ENCODE data around the gene CPSF7.
"Not testable (repeated sequence)": the region's sequence is repeated elsewhere in the genome, so short reads cannot be mapped to it uniquely, and the experiment has no call there.

Gene CPSF7

DNA sequence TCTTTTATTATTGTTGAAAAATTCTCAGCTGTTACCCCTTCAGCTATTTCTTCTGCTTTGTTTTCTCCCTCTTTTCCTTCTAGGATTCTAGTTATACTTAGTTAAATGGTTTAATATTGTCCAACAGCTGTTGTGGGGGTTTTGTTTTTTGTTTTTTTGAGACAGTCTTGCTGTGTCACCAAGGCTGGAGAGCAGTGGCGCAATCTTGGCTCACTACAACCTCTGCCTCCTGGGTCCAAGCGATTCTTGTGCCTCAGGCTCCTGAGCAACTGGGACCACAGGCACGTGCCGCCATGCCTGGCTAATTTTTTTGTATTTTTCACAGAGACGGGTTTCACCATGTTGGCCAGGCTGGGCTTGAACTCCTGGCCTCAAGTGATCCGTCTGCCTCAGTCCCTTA is 12.8 kb upstream of the CPSF7 start:
- DNase-seq (ENCODE audit: low read depth in 1 of 2, low spot score in 1 of 2) = no peak

DNA sequence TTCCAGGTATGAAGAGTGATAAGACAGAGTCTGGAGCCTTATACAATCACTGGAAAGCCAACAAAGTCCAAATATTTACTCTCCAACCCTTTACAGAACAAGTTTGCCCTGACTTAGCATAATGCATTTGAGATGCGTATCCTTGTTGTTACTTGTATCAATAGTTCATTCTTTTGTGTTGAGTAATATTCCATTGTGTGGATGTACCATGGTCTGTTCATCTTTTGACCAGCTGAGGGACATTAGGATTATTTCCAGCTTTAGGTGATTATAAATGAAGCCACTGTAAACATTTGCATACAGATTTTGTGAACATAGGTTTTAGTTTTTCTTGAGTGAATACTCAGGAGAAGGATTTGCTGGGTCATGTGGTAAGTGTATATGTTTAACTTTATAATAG is 9.8 kb upstream of the CPSF7 start:
- DNase-seq (ENCODE audit: low read depth in 1 of 2, low spot score in 1 of 2) = no peak

- DNase-seq (ENCODE audit: low read depth in 1 of 2, low spot score in 1 of 2) = no peak
Measured at GRCh38 chr11:61437496-61437895, 7.7 kb upstream of the CPSF7 start.

GRCh38 chr11:61430839-61431238 is 1.1 kb upstream of the CPSF7 start:
- DNase-seq (ENCODE audit: low read depth in 1 of 2, low spot score in 1 of 2) = not testable (repeated sequence)

DNA sequence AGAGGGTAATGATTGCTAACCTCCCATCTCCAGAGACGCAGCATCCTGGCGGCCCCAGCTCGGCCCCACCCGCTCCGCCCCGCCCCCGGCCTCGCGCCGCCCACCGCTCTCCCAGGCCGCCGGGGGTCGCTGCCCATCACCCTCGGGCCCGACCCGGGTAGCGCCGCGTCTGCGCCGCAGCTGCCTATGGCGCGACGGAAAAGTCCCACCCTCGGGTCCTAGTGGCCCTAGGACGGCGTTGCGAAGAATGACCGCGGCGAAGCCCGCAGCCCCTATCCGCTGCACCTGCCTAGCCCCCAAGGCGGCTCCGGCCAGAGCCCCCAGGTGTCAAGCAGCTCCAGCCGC is 457 bp downstream of the CPSF7 start:
- DNase-seq (ENCODE audit: low read depth in 1 of 2, low spot score in 1 of 2) = peak; percentile 39 to 49

DNA sequence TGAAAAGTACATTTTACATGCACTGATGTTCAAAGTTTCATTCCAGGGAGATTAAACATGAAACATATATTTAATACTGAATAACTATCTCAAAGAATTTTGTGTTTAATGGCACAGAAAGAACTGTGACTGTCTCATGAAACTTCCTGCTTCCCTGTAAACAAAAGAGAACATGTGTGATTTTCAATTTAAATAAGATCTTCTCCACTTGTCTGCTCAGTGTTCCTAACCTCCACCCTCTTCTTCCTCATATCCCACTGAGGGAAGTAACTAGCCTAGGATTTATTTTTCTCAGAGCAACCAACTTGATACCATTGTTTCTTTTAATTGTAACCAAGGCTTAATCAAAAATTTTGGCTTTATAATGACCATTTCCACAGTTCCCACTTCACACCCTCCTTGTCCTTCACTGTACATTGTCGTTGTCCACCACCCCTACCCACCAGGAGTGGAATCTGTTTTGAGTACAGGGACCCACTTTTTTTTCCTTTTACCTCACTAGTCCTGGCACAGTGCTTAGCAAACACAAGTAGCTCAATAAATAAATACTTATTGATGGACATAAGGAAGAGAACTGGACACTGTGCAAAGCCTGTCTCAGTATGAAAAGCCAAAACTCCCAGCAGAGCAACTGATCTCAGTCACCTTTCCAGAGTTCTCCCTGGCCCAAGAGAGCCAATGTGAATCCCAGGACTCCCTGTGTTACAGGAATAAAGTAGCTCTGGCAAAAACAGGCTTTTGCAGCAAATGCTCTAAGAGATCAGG is 4.2 kb downstream of the CPSF7 start:
- DNase-seq (ENCODE audit: low read depth in 1 of 2, low spot score in 1 of 2) = no peak

DNA sequence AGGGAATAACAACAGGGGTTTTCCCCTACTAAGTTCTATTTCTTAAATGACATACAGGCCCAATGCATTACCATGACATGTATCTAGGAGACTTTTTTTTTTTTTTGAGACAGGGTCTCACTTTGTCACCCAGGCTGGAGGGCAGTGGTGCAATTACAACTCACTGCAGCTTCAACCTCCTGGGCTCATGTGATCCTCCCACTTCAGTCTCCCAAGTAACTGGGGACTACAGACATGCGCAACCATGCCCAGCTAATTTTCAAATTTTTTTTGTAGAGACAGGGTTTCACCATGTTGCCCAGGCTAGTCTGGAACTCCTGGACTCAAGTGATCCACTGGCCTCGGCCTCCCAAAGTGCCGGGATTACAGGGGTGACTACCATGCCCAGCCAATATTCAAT is 7.5 kb downstream of the CPSF7 start:
- DNase-seq (ENCODE audit: low read depth in 1 of 2, low spot score in 1 of 2) = no peak

DNA sequence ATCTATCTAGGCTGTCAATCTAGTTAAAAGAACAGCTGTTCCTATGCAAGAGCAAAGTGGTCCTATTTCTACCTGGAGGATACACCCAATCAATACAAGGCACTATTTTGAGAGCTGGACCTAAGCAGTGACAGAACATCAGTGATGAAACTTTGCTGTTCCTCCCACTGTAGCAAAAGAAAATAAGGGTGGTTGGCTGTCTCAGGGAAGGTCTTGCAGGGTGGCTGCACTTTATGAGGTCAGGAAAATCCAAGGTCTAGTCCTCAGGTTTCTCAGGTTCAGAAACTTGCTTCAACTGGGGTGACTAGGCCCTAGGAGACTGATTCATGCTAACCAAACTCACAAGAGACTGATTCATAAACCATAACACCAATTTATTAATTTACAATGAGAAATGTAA is 11.6 kb downstream of the CPSF7 start:
- DNase-seq (ENCODE audit: low read depth in 1 of 2, low spot score in 1 of 2) = no peak

DNA sequence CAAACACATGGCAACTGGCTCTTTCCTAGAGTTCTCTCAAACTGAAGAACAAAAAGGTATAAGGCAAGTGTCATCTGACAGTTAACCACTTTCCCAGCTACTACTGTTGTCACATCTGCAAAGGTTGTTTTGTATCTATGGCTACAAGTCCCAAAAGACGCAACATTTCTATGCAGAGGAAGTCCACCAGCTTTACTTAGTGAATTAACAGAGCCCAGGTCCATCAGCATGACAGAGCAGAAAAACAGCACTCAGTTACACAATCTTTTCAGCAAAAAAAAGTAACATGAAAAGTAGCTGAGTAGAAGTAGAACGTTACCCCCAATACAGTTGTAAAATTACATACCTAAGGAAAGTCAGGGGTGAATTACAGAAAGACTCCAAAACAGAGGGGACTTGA is 12.1 kb downstream of the CPSF7 start:
- no peak for DNase-seq (ENCODE audit: low read depth in 1 of 2, low spot score in 1 of 2)

- DNase-seq (ENCODE audit: low read depth in 1 of 2, low spot score in 1 of 2) = no peak
Measured at GRCh38 chr11:61416941-61417340, 12.8 kb downstream of the CPSF7 start.

GRCh38 chr11:61415381-61415780 is 14.4 kb downstream of the CPSF7 start:
- DNase-seq (ENCODE audit: low read depth in 1 of 2, low spot score in 1 of 2) = no peak

GRCh38 chr11:61414547-61414946 is 15.2 kb downstream of the CPSF7 start:
- no peak for DNase-seq (ENCODE audit: low read depth in 1 of 2, low spot score in 1 of 2)

DNA sequence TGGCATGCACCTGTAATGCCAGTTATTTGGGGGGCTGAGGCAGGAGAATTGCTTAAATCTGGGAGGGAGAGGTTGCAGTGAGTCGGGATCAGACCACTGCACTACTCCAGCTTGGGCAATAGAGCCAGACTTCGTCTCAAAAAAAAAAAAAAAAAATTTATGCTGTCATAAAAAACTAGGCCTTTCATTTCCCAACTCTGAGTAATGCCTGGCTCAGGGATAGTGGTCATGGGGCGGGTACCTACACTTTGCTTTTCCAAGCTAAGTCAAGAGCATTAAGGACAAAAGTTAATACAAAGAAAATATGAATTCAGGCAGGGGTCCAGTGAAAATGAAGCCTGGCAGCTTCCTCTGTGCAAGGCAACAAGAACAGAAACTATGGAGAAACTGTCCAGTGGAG is 16.3 kb downstream of the CPSF7 start:
- DNase-seq (ENCODE audit: low read depth in 1 of 2, low spot score in 1 of 2) = no peak

DNA sequence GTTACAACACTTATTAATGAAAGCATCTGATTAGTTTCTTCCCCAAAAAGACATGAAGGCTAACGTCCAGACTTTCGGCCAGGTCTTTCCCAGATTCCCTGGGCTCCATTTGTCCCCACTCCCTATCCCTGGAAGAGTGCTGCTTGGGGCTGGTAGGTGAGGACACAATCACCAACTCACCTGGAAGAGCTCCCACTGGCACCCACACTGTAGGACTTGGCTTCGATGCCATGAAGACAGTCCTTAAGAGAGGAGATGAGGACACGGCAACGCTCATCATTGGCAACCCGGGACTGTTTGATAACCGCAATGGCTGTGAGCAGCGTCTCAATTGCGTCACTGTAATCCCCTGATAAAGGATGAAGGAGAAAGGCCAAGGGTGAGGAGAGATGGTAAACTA is 18.2 kb downstream of the CPSF7 start:
- DNase-seq (ENCODE audit: low read depth in 1 of 2, low spot score in 1 of 2) = no peak

- DNase-seq (ENCODE audit: low read depth in 1 of 2, low spot score in 1 of 2) = no peak
Measured at GRCh38 chr11:61406991-61407728, 22.6 kb downstream of the CPSF7 start.

DNA sequence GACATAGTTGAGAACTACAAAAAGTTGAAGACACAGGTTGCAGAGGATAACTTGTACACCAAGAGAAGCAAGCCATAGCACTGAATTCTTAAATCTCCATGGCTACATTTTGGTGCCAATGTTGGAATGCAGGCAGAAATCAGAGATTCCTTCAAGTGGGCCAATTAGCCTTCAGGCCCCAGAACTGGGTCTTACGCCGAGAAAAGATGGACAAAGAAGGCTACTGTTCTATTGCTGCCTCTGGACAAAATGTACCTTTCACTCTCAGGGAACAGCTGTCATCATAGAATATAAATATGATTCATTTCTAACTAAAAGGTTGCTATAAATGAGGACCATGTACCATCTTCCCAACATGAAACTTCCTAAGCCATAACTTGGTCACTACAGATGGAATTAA is 23.7 kb downstream of the CPSF7 start:
- no peak for DNase-seq (ENCODE audit: low read depth in 1 of 2, low spot score in 1 of 2)

DNA sequence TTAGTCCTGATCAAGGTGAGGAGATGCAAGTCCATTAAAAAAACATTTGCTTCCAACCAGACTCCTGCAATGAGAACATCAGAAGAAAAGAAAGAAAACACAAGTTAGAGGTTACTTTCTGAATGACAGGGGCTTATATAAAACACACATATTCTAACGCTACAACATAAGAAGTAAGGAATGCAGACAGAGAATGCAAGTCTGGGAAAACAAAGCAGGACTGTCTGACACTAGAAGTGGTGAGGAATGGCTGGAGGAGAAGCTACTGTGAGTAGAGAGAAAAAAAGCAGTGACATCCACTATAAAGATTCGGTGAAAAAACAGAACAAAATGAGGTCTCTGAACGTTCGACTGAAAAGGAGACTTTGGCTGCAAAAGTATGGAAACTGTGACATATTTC is 25.1 kb downstream of the CPSF7 start:
- no peak for DNase-seq (ENCODE audit: low read depth in 1 of 2, low spot score in 1 of 2)

DNA sequence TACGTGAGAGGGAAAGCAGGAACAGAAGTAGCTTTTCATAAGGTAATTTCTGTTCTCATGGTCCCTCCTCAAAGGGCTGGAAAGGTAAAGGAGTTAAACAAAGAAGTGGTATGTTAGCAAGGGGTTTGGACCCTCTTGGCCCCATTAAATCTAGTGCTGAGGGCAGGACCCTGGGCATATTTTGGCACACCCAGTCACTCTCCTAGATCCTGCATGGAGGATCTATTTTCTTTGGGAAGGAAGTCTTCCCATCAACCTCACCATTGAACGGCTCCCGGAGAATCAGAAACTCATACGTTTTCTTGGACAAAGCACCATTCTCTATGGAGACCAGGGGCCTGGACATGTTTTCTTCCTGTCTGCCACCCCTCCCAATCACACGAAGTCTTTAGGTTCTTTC is 25.7 kb downstream of the CPSF7 start:
- no peak for DNase-seq (ENCODE audit: low read depth in 1 of 2, low spot score in 1 of 2)

DNA sequence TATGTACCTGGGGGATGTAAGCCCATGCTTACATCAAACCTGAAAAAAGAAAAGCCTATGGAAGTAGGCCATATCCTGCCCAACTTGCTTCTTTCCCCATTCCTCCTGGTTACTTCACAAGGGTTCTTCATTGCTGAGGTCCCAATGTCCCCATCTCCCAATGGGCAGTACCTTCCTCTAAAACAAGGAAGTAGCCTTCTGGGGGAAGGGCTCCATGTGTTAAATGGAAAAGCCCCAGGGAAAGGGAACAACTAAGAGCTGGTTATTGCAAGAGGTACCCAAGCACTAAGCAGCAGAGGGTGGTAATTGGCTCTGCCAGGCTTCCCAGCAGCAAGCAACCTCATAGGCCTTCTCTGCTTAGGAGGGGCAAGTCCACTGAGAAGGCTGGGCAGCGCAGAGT is 26.1 kb downstream of the CPSF7 start:
- DNase-seq (ENCODE audit: low read depth in 1 of 2, low spot score in 1 of 2) = no peak

DNA sequence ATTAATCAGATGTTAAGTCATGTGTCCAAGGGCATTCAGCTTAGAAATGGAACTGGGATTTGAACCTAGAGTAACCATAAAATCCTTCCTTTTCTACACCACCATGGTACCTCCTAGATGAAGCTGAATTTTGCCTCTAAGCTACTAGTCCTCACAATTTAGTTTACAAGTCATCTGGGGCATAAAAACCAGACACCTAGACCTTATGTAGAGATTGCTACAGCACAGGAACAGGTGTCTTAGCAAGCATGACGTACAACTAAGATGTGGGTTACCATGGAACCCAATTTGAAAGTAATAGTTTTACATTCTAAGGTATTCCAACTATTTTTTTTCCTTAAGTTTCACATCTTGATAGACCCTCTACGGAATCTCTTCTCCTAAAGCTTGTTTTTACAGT is 28.2 kb downstream of the CPSF7 start:
- DNase-seq (ENCODE audit: low read depth in 1 of 2, low spot score in 1 of 2) = no peak

- no peak for DNase-seq (ENCODE audit: low read depth in 1 of 2, low spot score in 1 of 2)
Measured at GRCh38 chr11:61401173-61401572, 28.6 kb downstream of the CPSF7 start.

- DNase-seq (ENCODE audit: low read depth in 1 of 2, low spot score in 1 of 2) = no peak
Measured at GRCh38 chr11:61392981-61393595, 36.7 kb downstream of the CPSF7 start.

DNA sequence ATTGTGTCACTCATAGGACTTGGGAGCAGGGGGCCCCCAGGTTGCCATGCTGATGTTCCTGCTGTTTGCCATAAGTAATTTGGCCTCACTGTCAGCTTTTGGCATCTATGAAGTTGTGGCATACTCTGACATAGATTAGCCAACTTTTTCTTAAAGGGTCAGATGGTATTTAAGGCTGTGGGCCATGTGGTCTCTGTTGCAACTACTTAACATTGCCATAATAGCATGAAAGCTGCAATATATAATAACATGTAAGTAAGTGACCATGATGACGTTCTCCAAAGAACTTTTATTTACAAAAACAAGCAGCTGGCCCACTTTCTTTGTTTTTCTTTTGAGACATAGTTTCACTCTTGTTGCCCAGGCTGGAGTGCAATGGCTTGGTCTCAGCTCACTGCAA is 39.6 kb downstream of the CPSF7 start:
- DNase-seq (ENCODE audit: low read depth in 1 of 2, low spot score in 1 of 2) = no peak
